IMR-90 (cell line): ENCODE data around the gene CEP162.

Source experiments
- BHLHE40 ChIP-seq: fragments of 150-350 bp; IDR thresholded peaks from 2 replicates; pipeline ENCODE4 v1.6.1; 2016; ENCODE audit warnings: mild to moderate bottlenecking, low read depth, low read length
- CEBPB ChIP-seq: IDR thresholded peaks from 2 replicates; pipeline ENCODE4 v1.6.1; 2012; ENCODE audit warnings: low read depth, low read length, improper control_type of control experiment
- CHD1 ChIP-seq: IDR thresholded peaks from 2 replicates; pipeline ENCODE4 v1.6.1; 2012; ENCODE audit warnings: low read depth, low read length, improper control_type of control experiment
- CTCF ChIP-seq: conservative IDR thresholded peaks from 2 replicates; pipeline ENCODE4 v1.5.1; 2012; ENCODE audit warnings: mild to moderate bottlenecking, low read depth, low read length, improper control_type of control experiment
- MAFK ChIP-seq: IDR thresholded peaks from 2 replicates; pipeline ENCODE4 v1.6.1; 2012; ENCODE audit warnings: low read depth, low read length, improper control_type of control experiment
- MAZ ChIP-seq: IDR thresholded peaks from 2 replicates; pipeline ENCODE4 v1.6.1; 2012; ENCODE audit warnings: low read depth, mild to moderate bottlenecking, low read length, improper control_type of control experiment, moderate library complexity, borderline replicate concordance
- MXI1 ChIP-seq: IDR thresholded peaks from 2 replicates; pipeline ENCODE4 v1.6.1; 2012; ENCODE audit warnings: low read depth, mild to moderate bottlenecking, low read length, moderate library complexity, borderline replicate concordance
- POLR2A ChIP-seq: IDR thresholded peaks from 2 replicates; pipeline ENCODE4 v1.6.1; 2012; ENCODE audit warnings: mild to moderate bottlenecking, low read depth, low read length
- RAD21 ChIP-seq: IDR thresholded peaks from 2 replicates; pipeline ENCODE4 v1.6.1; 2012; ENCODE audit warnings: low read length, improper control_type of control experiment
- RCOR1 ChIP-seq: IDR thresholded peaks from 2 replicates; pipeline ENCODE4 v1.6.1; 2012; ENCODE audit warnings: mild to moderate bottlenecking, low read length, improper control_type of control experiment; ENCODE audit not compliant: insufficient replicate concordance
- RFX5 ChIP-seq: IDR thresholded peaks from 2 replicates; pipeline ENCODE4 v1.8.0; 2012; ENCODE audit warnings: low read depth, mild to moderate bottlenecking, low read length, moderate library complexity
- SMC3 ChIP-seq: fragments of 150-350 bp; IDR thresholded peaks from 2 replicates; pipeline ENCODE4 v1.6.1; 2016; ENCODE audit warnings: low read depth, mild to moderate bottlenecking, antibody characterized with exemption, low read length, moderate library complexity
- USF2 ChIP-seq: fragments of 150-350 bp; IDR thresholded peaks from 2 replicates; pipeline ENCODE4 v1.6.1; 2017; ENCODE audit warnings: mild to moderate bottlenecking, antibody characterized with exemption, low read length, low read depth

- TF ChIP-seq POLR2A (no peak), CTCF (no peak), USF2 (no peak), BHLHE40 (no peak), RAD21 (no peak), MAFK (no peak), SMC3 (no peak), CHD1 (no peak), RFX5 (no peak), MXI1 (no peak), MAZ (no peak), RCOR1 (no peak), CEBPB (no peak)
These were observed 132.3 kb downstream of the CEP162 start for GRCh38 chr6:84095156-84095555.
